Smooth muscle cell (in vitro differentiated cells): ENCODE measurements around the gene FYB2. TPM values are rescaled to one million over a fixed set of nuclear protein-coding genes. Genes with fewer than 3 reads are reported as not detected.

Source experiments
- DNase-seq: peaks from one replicate; lab custom pipeline; 2025; ENCODE audit not compliant: unreplicated experiment; lab: John Stamatoyannopoulos, UW
- H2AFZ ChIP-seq: fragments of 200-600 bp; sonication (generic); 2 replicates; pipeline ENCODE4 v1.6.0; 2016; ENCODE audit warnings: antibody characterized with exemption, low read depth, mild to moderate bottlenecking
- H3F3A ChIP-seq: fragments of 200-600 bp; sonication (generic); 2 replicates; pipeline ENCODE4 v1.6.0; 2017; ENCODE audit warnings: antibody characterized with exemption, low read depth
- H3K27ac ChIP-seq: fragments of 200-600 bp; sonication (generic); 2 replicates; pipeline ENCODE4 v1.5.1; 2016; ENCODE audit warnings: low read depth, mild to moderate bottlenecking
- H3K27me3 ChIP-seq: fragments of 200-600 bp; sonication (generic); 2 replicates; pipeline ENCODE4 v1.6.1; 2016; ENCODE audit warnings: low read depth, mild to moderate bottlenecking
- H3K36me3 ChIP-seq: fragments of 200-600 bp; sonication (generic); 2 replicates; pipeline ENCODE4 v1.5.1; 2016; ENCODE audit warnings: low read depth
- H3K4me1 ChIP-seq: fragments of 200-600 bp; sonication (generic); 2 replicates; pipeline ENCODE4 v1.5.1; 2016; ENCODE audit warnings: low read depth
- H3K4me2 ChIP-seq: fragments of 200-600 bp; sonication (generic); 2 replicates; pipeline ENCODE4 v1.6.0; 2016; ENCODE audit warnings: mild to moderate bottlenecking
- H3K4me3 ChIP-seq: fragments of 200-600 bp; sonication (generic); 2 replicates; pipeline ENCODE4 v1.5.1; 2016; ENCODE audit warnings: mild to moderate bottlenecking
- H3K79me2 ChIP-seq: fragments of 200-600 bp; sonication (generic); 2 replicates; pipeline ENCODE4 v1.6.0; 2016; ENCODE audit warnings: low read depth, mild to moderate bottlenecking
- H3K9ac ChIP-seq: fragments of 200-600 bp; sonication (generic); 2 replicates; pipeline ENCODE4 v1.6.0; 2016; ENCODE audit warnings: low read depth
- H3K9me3 ChIP-seq: fragments of 200-600 bp; sonication (generic); replicated peaks from 2 replicates; pipeline ENCODE4 v1.5.1; 2016; ENCODE audit warnings: low read depth
- H4K20me1 ChIP-seq: fragments of 200-600 bp; sonication (generic); 2 replicates; pipeline ENCODE4 v1.6.0; 2016; ENCODE audit warnings: low read depth
- CTCF ChIP-seq: fragments of 200-600 bp; sonication (generic); IDR thresholded peaks from 2 replicates; pipeline ENCODE4 v1.5.1; 2017; ENCODE audit warnings: borderline replicate concordance, mild to moderate bottlenecking, antibody characterized with exemption; ENCODE audit not compliant: insufficient read depth, poor library complexity, severe bottlenecking
- WGBS: methylation state at CpG from one replicate; pipeline ENCODE4 v1.1.7; 2016; ENCODE audit warnings: low lambda C conversion rate; 5-methylcytosine and 5-hydroxymethylcytosine counted together
- polyA plus RNA-seq: library from polyadenylated mRNA; unstranded; fragments of >200 nt; fragmentation: Nextera tagmentation; extraction: Ambion mirVana; gene quantifications from 2 replicates; pipeline ENCODE4 v1.2.1, GENCODE V29; 2016
- total RNA-seq: library from RNA; depleted of rRNA; stranded (reverse); fragments of >200 nt; gene quantifications from 2 replicates; pipeline ENCODE4 v1.2.3, GENCODE V29; 2014

Gene FYB2
- total and polyA plus RNA-seq, 2 experiments from 2014 or later, result 0.65 to 3.6 TPM

- Histone ChIP-seq H4K20me1 (no peaks in the 10 kb centered on the region), H3K27me3 (peaks cover 5% of the 10 kb centered on the region), H3K4me2 (no peak overlapping the region), H3K79me2 (no peaks in the 10 kb centered on the region), H3F3A (no peaks in the 10 kb centered on the region), H3K36me3 (no peaks in the 10 kb centered on the region), H3K9ac (no peak overlapping the region), H2AFZ (peak overlapping the region; percentile 69), H3K4me1 (no peaks in the 10 kb centered on the region), H3K4me3 (no peak overlapping the region), H3K27ac (no peak overlapping the region), H3K9me3 (no peaks in the 10 kb centered on the region)
- no peak for TF ChIP-seq CTCF
- DNase-seq, result no peak
- WGBS, result 54% methylated on average over 3 of the region's 3 CpGs
Observed at GRCh38 chr1:56758794-56759193, 60.4 kb downstream of the FYB2 start.

- no peaks in the 10 kb centered on the region for H3K4me1 ChIP-seq
- no peak overlapping the region for H3K4me3 ChIP-seq
- no peak overlapping the region for H2AFZ ChIP-seq
- H3K79me2 ChIP-seq, result no peaks in the 10 kb centered on the region
- H3K9me3 ChIP-seq, result no peaks in the 10 kb centered on the region
- no peak overlapping the region for H3K27ac ChIP-seq
- no peaks in the 10 kb centered on the region for H3K36me3 ChIP-seq
- no peak for TF ChIP-seq CTCF
- H3K4me2 ChIP-seq, result no peak overlapping the region
- H4K20me1 ChIP-seq, result no peaks in the 10 kb centered on the region
- no peaks in the 10 kb centered on the region for H3F3A ChIP-seq
- no peak for DNase-seq
- no peak overlapping the region for H3K9ac ChIP-seq
- H3K27me3 ChIP-seq, result peaks cover 8% of the 10 kb centered on the region
Observed at GRCh38 chr1:56758135-56758534, 61.1 kb downstream of the FYB2 start.

DNA sequence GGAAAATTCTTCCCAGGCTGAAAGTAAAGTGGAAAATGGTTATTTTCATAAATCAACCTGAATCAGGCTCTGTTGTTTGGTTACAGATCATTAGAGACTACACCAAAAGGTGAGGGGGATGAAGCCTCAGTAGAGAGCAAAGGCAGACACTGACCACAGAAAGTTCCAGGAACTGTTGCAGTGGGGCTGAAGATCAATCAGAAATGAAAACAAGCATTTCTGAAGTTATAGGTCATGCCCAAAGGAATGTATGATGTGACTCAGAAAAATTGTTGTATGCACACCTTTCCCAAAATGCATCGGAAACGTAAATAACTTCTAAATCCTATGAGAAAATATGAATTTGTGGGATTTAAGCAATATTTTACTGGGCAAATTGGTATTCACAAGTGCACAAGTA, 63.3 kb downstream of the FYB2 start:
- TF ChIP-seq CTCF, result no peak
- H3K9me3 ChIP-seq, result no peaks in the 10 kb centered on the region
- no peak overlapping the region for H3K4me3 ChIP-seq
- no peaks in the 10 kb centered on the region for H3K4me1 ChIP-seq
- H3K27me3 ChIP-seq, result peaks cover 8% of the 10 kb centered on the region
- no peak overlapping the region for H3K4me2 ChIP-seq
- DNase-seq, result no peak
- 79% methylated on average over 2 of the region's 2 CpGs for whole genome bisulfite sequencing
- H4K20me1 ChIP-seq, result no peaks in the 10 kb centered on the region
- H3K27ac ChIP-seq, result no peak overlapping the region
- H3F3A ChIP-seq, result no peaks in the 10 kb centered on the region
- no peak overlapping the region for H2AFZ ChIP-seq
- H3K9ac ChIP-seq, result no peak overlapping the region
- no peaks in the 10 kb centered on the region for H3K79me2 ChIP-seq
- no peaks in the 10 kb centered on the region for H3K36me3 ChIP-seq

- Histone ChIP-seq H3K27ac (no peak overlapping the region), H2AFZ (no peak overlapping the region), H3F3A (no peaks in the 10 kb centered on the region), H3K36me3 (no peaks in the 10 kb centered on the region), H4K20me1 (no peaks in the 10 kb centered on the region), H3K79me2 (no peaks in the 10 kb centered on the region), H3K4me2 (no peak overlapping the region), H3K27me3 (peaks cover 8% of the 10 kb centered on the region), H3K9me3 (no peaks in the 10 kb centered on the region), H3K9ac (no peak overlapping the region), H3K4me3 (no peak overlapping the region), H3K4me1 (no peaks in the 10 kb centered on the region)
- 59% methylated on average over 1 of the region's 1 CpG for WGBS
- DNase-seq, result no peak
- no peak for TF ChIP-seq CTCF
Observed at GRCh38 chr1:56754708-56755479, 64.3 kb downstream of the FYB2 start.
